Activated CD4-positive, alpha-beta T cell treated with anti-CD3 and anti-CD28 coated beads, Interleukin-2, amount 50 U/mL, for 48 hours (primary cell): Measurements from ENCODE around the gene DSE.

Experiments used
- DNase-seq, 2 experiments: peaks; one replicate each; pipeline ENCODE4 v3.0.0-alpha.2; 2020

Gene DSE

DNA sequence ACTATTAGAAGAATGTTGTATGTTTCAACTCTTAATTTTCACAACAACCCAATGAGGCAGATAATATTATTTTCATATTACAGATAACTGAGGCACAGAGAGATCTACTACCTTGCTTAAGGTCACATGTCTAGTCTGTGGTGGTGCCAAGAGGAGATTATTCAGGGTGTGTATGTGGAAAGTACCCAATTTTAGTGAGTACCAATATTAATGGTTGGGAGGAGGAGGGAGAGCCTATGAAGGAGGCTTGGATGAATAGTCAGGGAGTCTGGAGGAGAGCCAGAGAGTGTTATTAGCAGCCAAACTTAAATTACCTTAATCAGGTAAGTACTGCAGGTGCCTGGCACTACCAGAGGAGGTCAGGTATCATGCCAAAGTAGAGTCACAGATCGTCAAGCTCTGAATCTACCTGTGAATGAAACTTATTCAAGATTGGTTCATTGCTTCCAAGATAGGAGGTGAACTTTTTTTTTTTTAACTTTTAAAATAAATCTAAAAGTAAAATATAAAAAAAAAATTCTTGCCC lies 79.5 kb downstream of the DSE start:
- DNase-seq = no peak

DNA sequence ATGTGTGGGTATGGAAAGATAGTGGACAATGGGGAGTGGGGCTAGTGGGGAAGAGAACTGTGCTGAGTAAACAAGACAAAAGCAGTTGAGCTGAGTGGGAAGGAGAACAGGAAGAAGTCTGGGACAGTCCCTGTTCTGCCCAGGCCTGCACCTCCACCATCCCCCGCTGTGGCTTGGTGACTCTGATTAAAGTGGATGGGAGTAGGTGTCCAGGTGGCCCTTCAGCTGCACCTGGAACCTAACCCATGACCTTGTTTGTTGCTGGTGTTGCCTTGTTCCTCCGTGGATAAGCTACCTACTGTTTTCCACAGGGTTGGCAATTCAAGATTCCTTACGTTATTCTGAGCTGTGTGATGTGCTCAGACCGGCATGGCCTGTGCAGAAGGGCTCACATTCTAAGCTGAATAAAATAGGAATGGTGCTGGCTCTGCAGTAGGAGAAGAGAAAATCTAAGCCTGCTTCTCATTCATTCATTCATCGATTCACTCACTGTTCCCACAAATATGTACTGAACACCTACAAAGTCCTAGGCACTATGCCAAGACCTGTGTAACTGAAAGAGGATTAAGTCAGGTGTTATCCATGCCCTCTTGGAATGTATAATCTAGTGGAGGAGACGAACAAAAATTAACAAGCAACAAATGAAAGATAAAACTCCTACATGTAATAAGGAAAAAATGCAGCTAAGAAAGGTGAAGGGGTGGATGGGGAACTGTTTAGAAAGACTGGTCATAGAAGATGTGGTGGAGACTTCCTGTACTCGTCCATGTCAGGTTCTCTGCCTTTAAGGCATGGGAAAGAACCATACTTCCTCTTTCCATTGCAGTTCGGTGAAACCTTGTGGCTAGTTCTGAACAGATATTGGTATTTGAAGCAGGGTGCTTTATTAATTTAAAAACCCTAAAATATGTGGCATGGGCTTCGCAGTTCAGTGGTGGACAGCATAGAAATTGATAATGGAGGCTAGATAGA lies 80.3 kb downstream of the DSE start:
- no peak for DNase-seq

- no peak for DNase-seq
Observed at GRCh38 chr6:116451916-116452315, 81.2 kb downstream of the DSE start.

GRCh38 chr6:116452531-116452930 lies 81.8 kb downstream of the DSE start:
- no peak for DNase-seq

- no peak for DNase-seq
Observed at GRCh38 chr6:116456106-116456505, 85.4 kb downstream of the DSE start.

DNA sequence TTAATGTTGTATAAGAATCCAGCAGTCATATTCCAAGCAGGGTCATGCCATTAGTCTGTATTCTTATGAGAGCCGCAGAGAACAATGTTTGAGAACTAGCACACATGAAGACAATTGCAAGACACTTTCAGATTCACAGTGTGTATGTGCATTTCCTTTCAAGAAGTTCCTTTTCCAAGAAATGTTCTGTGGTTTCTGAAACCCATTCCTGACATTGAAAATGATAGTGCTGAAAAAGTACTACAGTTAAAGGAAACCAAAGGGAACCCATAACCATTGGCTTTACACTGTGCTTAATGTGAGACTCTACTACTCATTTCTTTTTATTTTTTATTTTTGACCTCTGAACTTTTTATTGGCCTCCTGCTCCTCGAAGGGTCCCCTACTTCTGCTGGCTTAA lies 86.2 kb downstream of the DSE start:
- DNase-seq = no peak

DNA sequence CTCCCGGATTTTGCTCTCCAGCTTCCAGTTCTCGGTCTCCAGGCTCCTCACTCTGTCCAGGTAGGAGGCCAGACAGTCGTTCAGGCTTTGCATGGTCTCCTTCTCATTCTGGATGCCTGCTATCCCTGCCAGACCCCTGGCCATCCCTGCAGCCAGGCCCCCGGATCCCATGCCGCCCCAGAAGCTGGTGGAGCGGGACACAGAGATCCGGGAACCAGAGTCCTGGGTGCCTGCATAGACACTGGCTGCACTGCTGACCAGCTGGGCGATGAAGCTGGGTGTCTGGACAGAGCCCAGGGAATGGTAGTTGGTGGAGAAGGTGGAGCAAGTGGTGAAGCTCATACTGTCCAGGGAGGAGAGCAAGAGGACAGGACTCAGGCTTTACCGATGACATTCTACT lies 87.5 kb downstream of the DSE start:
- DNase-seq = no peak

GRCh38 chr6:116459927-116460326 lies 89.2 kb downstream of the DSE start:
- DNase-seq = no peak

DNA sequence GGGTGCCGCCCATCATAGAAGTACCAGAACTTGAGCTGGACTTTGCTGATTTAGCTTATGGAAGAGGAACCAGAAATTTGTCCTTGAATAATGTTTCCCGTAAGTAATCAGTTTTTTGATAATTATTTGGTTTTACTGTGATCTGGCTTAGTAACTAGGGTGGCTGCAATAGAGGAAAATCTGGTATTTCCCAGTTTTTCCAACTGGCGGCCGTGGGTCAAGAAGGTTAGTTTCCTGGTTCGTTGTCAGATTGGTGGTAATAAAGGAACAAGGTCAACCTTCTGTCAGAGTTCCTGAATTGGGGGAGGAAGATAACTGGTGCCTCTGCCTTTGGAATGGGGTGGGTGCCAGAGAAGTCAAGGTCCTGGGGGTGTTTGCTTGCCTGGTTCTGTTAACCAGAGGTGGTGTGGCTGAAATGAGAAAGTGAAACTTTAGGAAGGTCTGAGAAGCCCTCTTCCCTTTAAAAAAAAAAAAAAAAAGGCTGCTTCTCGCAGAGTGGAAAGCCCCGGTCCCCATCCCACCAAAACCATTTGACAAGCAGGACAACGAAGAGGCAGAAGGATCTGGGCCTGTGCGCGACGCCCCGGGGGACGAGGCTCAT lies 90.7 kb downstream of the DSE start, which contains the start of gene CALHM6:
CALHM6 (plus strand) TSS at position 45 of the 601 bp plus-strand sequence; CDS start at position 600, 555 bp downstream.
- DNase-seq = no peak

DNA sequence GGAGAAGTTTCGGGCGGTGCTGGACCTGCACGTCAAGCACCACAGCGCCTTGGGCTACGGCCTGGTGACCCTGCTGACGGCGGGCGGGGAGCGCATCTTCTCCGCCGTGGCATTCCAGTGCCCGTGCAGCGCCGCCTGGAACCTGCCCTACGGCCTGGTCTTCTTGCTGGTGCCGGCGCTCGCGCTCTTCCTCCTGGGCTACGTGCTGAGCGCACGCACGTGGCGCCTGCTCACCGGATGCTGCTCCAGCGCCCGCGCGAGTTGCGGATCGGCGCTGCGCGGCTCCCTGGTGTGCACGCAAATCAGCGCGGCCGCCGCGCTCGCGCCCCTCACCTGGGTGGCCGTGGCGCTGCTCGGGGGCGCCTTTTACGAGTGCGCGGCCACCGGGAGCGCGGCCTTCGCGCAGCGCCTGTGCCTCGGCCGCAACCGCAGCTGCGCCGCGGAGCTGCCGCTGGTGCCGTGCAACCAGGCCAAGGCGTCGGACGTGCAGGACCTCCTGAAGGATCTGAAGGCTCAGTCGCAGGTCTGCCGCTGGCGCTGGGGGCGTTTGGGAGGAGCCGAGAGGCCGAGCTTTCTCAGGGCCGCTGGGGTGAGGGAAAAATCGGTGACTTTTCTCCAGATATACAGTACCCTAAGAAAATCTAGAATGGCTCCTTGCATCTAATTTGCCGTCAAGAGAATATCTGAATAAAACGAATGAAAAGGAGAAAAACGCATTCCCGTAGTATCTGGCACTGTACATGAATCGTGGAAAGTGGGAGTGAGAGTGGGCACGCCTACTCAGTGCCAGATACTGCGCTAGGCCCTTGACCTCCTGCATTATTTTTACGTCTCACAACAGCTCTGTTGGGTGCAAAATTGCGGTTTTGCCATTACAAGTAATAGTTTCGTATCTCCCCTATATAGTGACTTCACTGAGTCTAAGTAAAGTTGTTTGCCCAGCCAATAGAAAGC lies 91.5 kb downstream of the DSE start:
- DNase-seq = peak; percentile 41 to 53

- DNase-seq = no peak
Observed at GRCh38 chr6:116463301-116463700, 92.6 kb downstream of the DSE start.

- no peak for DNase-seq
Observed at GRCh38 chr6:116465246-116465645, 94.5 kb downstream of the DSE start.

GRCh38 chr6:116467096-116467495 lies 96.3 kb downstream of the DSE start:
- no peak for DNase-seq

DNA sequence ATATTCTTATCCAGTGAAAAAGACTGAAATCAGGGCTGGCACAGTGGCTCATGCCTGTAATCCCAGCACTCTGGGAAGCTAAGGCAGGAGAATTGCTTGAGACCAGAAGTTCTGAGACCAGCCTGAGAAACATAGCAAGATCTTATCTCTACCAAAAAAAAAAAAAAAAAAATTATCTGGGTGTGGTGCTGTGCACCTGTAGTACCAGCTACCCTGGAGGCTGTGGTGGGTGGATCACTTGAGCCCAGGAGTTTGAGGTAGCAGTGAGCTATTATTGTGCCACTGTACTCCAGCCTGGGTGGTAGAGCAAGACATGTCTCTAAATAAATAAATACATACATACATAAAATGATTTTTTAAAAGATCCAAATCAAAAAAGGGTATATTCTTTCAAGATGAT lies 96.8 kb downstream of the DSE start:
- no peak for DNase-seq

- DNase-seq = no peak
Observed at GRCh38 chr6:116468293-116468692, 97.5 kb downstream of the DSE start.

- no peak for DNase-seq
Observed at GRCh38 chr6:116471531-116471930, 100.8 kb downstream of the DSE start.

- no peak for DNase-seq
Observed at GRCh38 chr6:116472706-116473105, 102.0 kb downstream of the DSE start.

GRCh38 chr6:116475141-116475540 lies 104.4 kb downstream of the DSE start:
- DNase-seq = no peak

- no peak for DNase-seq
Observed at GRCh38 chr6:116476002-116476678, 105.4 kb downstream of the DSE start.

- no peak for DNase-seq
Observed at GRCh38 chr6:116482780-116483179, 112.0 kb downstream of the DSE start.

- DNase-seq = no peak
Observed at GRCh38 chr6:116483616-116484015, 112.9 kb downstream of the DSE start.

DNA sequence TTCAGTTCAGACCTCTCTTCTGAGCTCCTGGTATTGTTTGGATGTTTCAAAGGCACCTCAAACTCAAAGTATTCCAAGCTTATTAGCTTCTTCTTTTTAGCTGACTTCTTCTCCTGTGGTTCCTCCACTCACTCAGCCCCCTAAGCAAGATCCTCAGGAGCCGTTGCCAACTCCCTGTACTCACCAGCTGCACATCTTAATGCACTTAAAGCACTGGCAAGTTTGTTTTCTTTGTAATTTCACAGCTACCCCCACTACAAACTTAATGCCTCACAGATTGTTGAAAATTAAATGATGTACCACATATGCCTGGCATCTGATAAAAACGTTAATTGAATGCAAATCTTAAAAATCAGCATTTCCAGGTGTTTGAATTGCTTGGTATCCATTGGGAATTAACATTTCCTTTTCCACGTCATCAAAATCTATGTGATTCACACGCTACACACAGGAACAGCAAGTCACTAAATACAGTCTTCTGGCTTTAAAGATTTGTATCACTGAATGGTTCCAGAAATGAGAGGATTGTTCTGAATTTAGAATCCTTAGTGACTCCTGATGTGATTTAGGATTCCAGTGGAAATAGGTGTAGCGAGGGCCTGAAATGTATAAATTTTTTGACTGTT lies 114.9 kb downstream of the DSE start:
- DNase-seq = no peak
